DMS53 (cell line): ENCODE data around the gene VIPR2.
"Not testable (repeated sequence)": the region's sequence is repeated elsewhere in the genome, so short reads cannot be mapped to it uniquely, and the experiment has no call there.

Experiments used
- DNase-seq: peaks from one replicate; lab custom pipeline; 2025; lab: John Stamatoyannopoulos, UW

VIPR2 gene

GRCh38 chr7:158988302-158988862, 156.3 kb downstream of the VIPR2 start:
- no peak for DNase-seq

- DNase-seq: no peak
Observed at GRCh38 chr7:158987691-158988090, 157.0 kb downstream of the VIPR2 start.

GRCh38 chr7:158985583-158985982, 159.1 kb downstream of the VIPR2 start:
- no peak for DNase-seq

- not testable (repeated sequence) for DNase-seq
Observed at GRCh38 chr7:158984007-158984406, 160.7 kb downstream of the VIPR2 start.

- DNase-seq: peak; percentile 36
Observed at GRCh38 chr7:158982080-158982479, 162.6 kb downstream of the VIPR2 start.

- DNase-seq: no peak
Observed at GRCh38 chr7:158979635-158980351, 164.9 kb downstream of the VIPR2 start.

GRCh38 chr7:158979023-158979529, 165.6 kb downstream of the VIPR2 start:
- DNase-seq: no peak
